M059J (cell line): ENCODE results near the gene NSF. TPM values are rescaled to one million over a fixed set of nuclear protein-coding genes. Genes with fewer than 3 reads are reported as not detected.

ENCODE experiments used
- DNase-seq: peaks from one replicate; pipeline ENCODE4 v3.0.0-alpha.2; 2012; ENCODE audit warnings: low read depth
- total RNA-seq: library from RNA; depleted of rRNA; stranded (reverse); fragments of >200 nt; shearing (Covaris generic); gene quantifications from 2 replicates; pipeline ENCODE4 v1.2.3, GENCODE V29; 2014; rRNA removed

The NSF gene
- total RNA-seq, 1 experiment from 2014 or later = 76.7 TPM

DNA sequence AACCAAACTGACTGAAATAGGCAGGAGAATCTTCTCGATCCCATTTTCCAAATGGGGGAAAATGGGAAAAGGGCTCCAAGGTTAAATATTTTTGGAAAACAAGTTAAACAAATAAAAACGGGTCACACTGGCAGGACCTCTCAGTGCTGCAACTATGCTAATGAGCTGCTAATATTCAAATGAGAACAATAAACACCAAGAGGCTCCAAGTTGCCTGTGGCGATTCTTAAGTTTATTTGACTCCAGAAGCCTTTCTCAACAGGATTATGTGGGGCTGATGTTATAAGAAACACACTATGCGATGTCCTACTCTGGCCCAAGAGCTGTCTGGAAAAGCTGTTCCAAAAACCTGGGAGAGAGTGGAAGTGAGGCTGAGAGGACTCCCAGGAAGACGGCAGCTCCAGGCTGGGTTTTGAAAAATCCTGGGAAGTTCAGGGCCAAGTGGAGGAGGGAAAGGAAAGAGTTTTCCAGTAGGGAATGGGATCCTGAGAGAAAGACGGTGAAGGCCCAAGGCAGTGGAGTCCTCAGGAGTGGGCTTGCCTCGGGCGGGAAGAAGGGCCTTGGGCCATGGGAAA lies 206.6 kb downstream of the NSF start:
- no peak for DNase-seq

DNA sequence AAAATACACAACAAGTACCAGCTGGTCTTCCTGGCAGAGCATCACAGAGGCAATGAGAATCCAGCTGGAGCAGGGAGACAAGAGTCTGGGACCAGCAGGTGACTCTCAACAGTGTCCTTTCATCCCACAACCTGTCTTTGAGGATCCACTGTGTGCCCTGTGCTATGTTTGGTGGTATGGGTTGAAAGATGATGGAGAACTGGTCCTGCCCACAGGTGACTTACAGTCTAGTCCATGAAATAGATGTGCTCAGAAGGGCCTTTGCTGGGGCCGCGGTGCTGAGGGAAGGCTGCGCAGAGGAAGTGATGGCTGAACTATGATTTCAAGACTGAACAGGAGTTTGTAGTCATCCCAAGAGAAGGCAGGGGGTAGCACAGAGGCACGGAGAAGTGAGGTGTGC lies 210.1 kb downstream of the NSF start:
- DNase-seq = no peak

DNA sequence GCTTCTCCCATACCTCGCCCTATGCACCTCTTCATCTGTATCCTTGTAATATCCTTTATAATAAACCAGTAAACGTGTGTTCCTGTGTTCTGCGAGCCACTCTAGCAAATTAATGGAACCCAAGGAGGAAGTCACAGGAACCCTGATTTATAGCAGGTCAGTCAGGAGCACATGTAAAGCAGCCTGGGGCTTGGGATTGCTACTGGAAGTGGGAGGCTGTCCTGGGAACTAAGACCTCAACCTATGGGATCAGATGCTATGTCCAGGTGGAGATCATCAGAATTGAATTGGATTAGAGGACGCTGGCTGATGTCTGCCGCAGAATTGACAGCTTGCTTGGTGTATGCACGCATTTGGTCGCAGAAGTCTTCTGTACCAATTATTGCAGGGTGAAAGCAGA lies 212.3 kb downstream of the NSF start:
- no peak for DNase-seq

DNA sequence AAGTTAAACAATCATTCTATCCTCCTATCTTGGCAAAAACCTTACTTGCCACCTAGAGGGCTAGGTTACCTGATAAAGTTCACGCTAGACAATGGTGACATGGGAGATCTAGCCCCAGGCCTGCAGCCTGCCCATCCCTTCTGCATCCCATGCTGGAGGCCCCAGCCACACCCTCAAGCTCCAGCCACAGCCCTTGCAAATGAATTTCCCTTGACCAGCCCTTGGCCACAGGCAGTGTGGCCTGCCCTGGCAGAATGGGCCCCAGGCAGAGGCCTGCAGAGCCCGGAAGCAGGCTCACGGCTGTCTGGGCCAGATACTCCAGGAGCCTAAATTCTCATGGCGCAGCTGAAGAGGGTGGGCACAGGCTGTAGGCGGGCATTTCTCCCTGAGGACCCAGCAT lies 213.1 kb downstream of the NSF start:
- DNase-seq = no peak

DNA sequence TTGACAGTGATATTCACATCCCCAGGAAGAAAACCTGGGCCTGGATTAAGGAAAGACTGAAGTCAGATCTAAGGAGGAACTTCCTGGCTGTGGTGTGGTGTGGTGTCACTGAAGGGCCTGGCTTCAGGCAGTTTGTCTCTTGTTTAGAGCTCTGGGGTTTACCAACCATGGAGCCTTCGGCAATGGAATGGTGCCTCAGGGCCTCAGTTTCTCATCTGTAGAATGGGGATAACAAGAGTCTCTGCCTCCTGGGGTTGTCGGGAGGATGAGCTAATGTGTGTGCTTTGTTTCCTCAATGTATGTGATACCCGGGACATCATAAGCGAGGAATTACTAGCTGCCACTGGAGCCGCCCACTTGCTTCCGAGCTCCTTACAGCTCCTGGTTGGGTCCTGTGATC lies 215.3 kb downstream of the NSF start:
- DNase-seq = no peak

Other genes with a start within 250 kb of the NSF start
- 15.1 and 15.6 TPM in 2 replicates for gene ARL17B, start 228.9 kb upstream of the NSF start, total RNA-seq
- 2.4 and 3.4 TPM in 2 replicates for gene LRRC37A2, start 78.2 kb upstream of the NSF start, total RNA-seq
- 2.1 and 12.3 TPM in 2 replicates for gene ARL17A, start 11.0 kb upstream of the NSF start, total RNA-seq
- 5.0 and 5.3 TPM in 2 replicates for gene WNT3, start 228.0 kb downstream of the NSF start, total RNA-seq